Measurements from ENCODE around the gene ERBB4. TPM values are rescaled to one million over a fixed set of nuclear protein-coding genes. Genes with fewer than 3 reads are reported as not detected.

ERBB4 gene
- total and polyA plus RNA-seq, 2 of the 8 experiments (the other 6 are each of a cell fraction or from before 2014, with no cell fraction given), result 0.34 to 1.3 TPM

GRCh38 chr2:212357606-212358005 lies 181.0 kb downstream of the ERBB4 start (continued):
- TF ChIP-seq E2F6 (IDR thresholded peaks at IDR 0.05), result no peak
